Panc1 (cell line): ENCODE results near the gene CTXN1. TPM values are rescaled to one million over a fixed set of nuclear protein-coding genes. Genes with fewer than 3 reads are reported as not detected.
A peak's percentile ranks its signal among the peaks of the same experiment; 100 is the strongest.

Experiments used
- ATAC-seq: fragments of 200-7000 bp; cut with Tn5 transposase; 2 replicates; pipeline ENCODE4 v1.9.1; 2020; ENCODE audit warnings: mild to moderate bottlenecking, moderate library complexity
- BruUV-seq: library from RNA; stranded (reverse); fragments of 400-500 nt; replicated peaks from 2 replicates; lab custom pipeline; 2021; lab: Mats Ljungman, UMichigan
- CTCF ChIA-PET: fragments of 300-600 bp; sonication (Branson Sonifier 250); formaldehyde crosslinking; loops from one replicate; lab custom pipeline; 2022; ENCODE audit warnings: antibody characterized with exemption; lab: Charles Lee
- POLR2A ChIA-PET: fragments of 300-600 bp; sonication (Branson Sonifier 250); formaldehyde crosslinking; loops from one replicate; lab custom pipeline; 2022; ENCODE audit warnings: antibody characterized with exemption; lab: Charles Lee
- DNase-seq: peaks from one replicate; pipeline ENCODE4 v3.0.0-alpha.2; 2010; ENCODE audit warnings: low read depth, low spot score
- H3K27ac ChIP-seq: 2 replicates; pipeline ENCODE4 v1.5.1; 2011; ENCODE audit warnings: mild to moderate bottlenecking, low read length, inconsistent platforms
- H3K27me3 ChIP-seq: fragments of 200-500 bp; sonication (Bioruptor generic); 2 replicates; pipeline ENCODE4 v1.6.0; 2014; ENCODE audit warnings: low read length, inconsistent platforms; ENCODE audit not compliant: control insufficient read depth, insufficient read depth
- H3K36me3 ChIP-seq: fragments of 200-500 bp; sonication (Bioruptor generic); 2 replicates; pipeline ENCODE4 v1.5.1; 2014; ENCODE audit warnings: inconsistent platforms, mild to moderate bottlenecking, low read length, moderate library complexity; ENCODE audit not compliant: control insufficient read depth, insufficient read depth
- H3K4me1 ChIP-seq: 2 replicates; pipeline ENCODE4 v1.5.1; 2011; ENCODE audit warnings: inconsistent platforms, mild to moderate bottlenecking, low read length, moderate library complexity; ENCODE audit not compliant: control insufficient read depth, insufficient read depth
- H3K4me3 ChIP-seq, 2 experiments: 2 replicates each; pipeline ENCODE4 v1.5.1; 2011 to 2012; ENCODE audit warnings: low read depth in 2 of 2, low read length in 2 of 2, mild to moderate bottlenecking in 2 of 2, inconsistent platforms in 1 of 2, moderate library complexity in 1 of 2
- H3K9me3 ChIP-seq: fragments of 200-500 bp; sonication (Bioruptor generic); 2 replicates; pipeline ENCODE4 v1.5.1; 2014; ENCODE audit warnings: low read depth, mild to moderate bottlenecking, inconsistent platforms, low read length, moderate library complexity; ENCODE audit not compliant: control insufficient read depth, insufficient read depth
- CTCF ChIP-seq: fragments of 450-650 bp; IDR thresholded peaks from 2 replicates; pipeline ENCODE4 v1.5.1; 2017; ENCODE audit warnings: mild to moderate bottlenecking
- POLR2AphosphoS5 ChIP-seq: IDR thresholded peaks from 2 replicates; pipeline ENCODE4 v1.6.1; 2012; ENCODE audit warnings: mild to moderate bottlenecking, low read depth, low read length, moderate library complexity
- REST ChIP-seq, 2 experiments: IDR thresholded peaks; 2 replicates each; pipeline ENCODE4 v1.6.1; 2011 to 2012; ENCODE audit warnings: low read depth in 2 of 2, control low read depth in 1 of 2, low read length in 1 of 2, mild to moderate bottlenecking in 1 of 2, moderate library complexity in 1 of 2; ENCODE audit not compliant: insufficient read depth in 1 of 2
- SIN3A ChIP-seq: IDR thresholded peaks from 2 replicates; pipeline ENCODE4 v1.6.1; 2012; ENCODE audit warnings: low read depth, mild to moderate bottlenecking, low read length, moderate library complexity, borderline replicate concordance; ENCODE audit not compliant: insufficient read depth
- TCF7L2 ChIP-seq: IDR thresholded peaks from 2 replicates; pipeline ENCODE4 v1.6.1; 2011; ENCODE audit warnings: mild to moderate bottlenecking, low read depth, low read length, inconsistent platforms
- in situ Hi-C: cut with HindIII; loops from 2 replicates; pipeline ENCODE4 v1.10.0; 2016; ENCODE audit warnings: low sequenced_read_pairs, low pct_unique_long_range_greater_than_20kb
- intact Hi-C: fragments of 100-400 bp; cut with micrococcal nuclease; formaldehyde crosslinking; loops from one replicate; pipeline ENCODE4 v1.10.0; 2022; ENCODE audit not compliant: unreplicated experiment
- total RNA-seq: library from RNA; stranded (reverse); gene quantifications from one replicate; pipeline ENCODE4 v1.2.1, GENCODE V29; 2021; ENCODE audit not compliant: unreplicated experiment

CTXN1 gene
- total RNA-seq, 1 experiment from 2014 or later, result 89.4 TPM

- ChIA-PET CTCF (no interaction called here), POLR2A (interaction anchor here (0.6 kb wide), 2 partner anchors 21 to 862 kb away, joined by 8 to 10 read pairs; no protein-coding TSS in a partner anchor)
- H3K36me3 ChIP-seq, result no peaks in the 10 kb centered on the region
- H3K9me3 ChIP-seq, result no peaks in the 10 kb centered on the region
- intact Hi-C loops, result no loop called here
- H3K27ac ChIP-seq, result peak overlapping the region; percentile 82
- DNase-seq, result no peak
- in situ Hi-C loops, result no loop called here
- peak; percentile 7 for ATAC-seq
- TF ChIP-seq TCF7L2 (no peak), REST (IDR thresholded peaks at IDR 0.05; ENCODE audit: insufficient read depth in 1 of 2, low read depth in 2 of 2, low read length in 1 of 2) (no peak), POLR2AphosphoS5 (no peak), SIN3A (no peak), CTCF (no peak)
- peak overlapping the region; percentile 38 to 53; a peak in 3 of 4 replicates for H3K4me3 ChIP-seq
- BruUV-seq, result no TSS peak
- H3K27me3 ChIP-seq, result no peaks in the 10 kb centered on the region
- peaks cover 57% of the 10 kb centered on the region for H3K4me1 ChIP-seq
These were observed 1.0 kb upstream of the CTXN1 start for GRCh38 chr19:7926727-7927604.

- Histone ChIP-seq H3K36me3 (no peaks in the 10 kb centered on the region), H3K27me3 (no peaks in the 10 kb centered on the region), H3K27ac (no peak overlapping the region), H3K9me3 (no peaks in the 10 kb centered on the region), H3K4me1 (peaks cover 55% of the 10 kb centered on the region), H3K4me3 (peak overlapping the region; percentile 39 to 46)
- TSS peak; percentile 66 for BruUV-seq
- TF ChIP-seq POLR2AphosphoS5 (no peak), CTCF (peak; percentile 95)
- intact Hi-C loops (no loop called here), in situ Hi-C loops (no loop called here)
- DNase-seq, result no peak
- POLR2A ChIA-PET, result no interaction called here
- ATAC-seq, result peak; percentile 24
- CTCF ChIA-PET, result no interaction called here
These were observed 624 bp downstream of the CTXN1 start for GRCh38 chr19:7925171-7925851.
